ENCODE data around the gene SENP1. TPM values are rescaled to one million over a fixed set of nuclear protein-coding genes. Genes with fewer than 3 reads are reported as not detected.
A peak's percentile ranks its signal among the peaks of the same experiment; 100 is the strongest.

SENP1 gene
- total and polyA plus RNA-seq, 7 donors, result 3.2 to 10.2 (median 6.3) TPM

DNA sequence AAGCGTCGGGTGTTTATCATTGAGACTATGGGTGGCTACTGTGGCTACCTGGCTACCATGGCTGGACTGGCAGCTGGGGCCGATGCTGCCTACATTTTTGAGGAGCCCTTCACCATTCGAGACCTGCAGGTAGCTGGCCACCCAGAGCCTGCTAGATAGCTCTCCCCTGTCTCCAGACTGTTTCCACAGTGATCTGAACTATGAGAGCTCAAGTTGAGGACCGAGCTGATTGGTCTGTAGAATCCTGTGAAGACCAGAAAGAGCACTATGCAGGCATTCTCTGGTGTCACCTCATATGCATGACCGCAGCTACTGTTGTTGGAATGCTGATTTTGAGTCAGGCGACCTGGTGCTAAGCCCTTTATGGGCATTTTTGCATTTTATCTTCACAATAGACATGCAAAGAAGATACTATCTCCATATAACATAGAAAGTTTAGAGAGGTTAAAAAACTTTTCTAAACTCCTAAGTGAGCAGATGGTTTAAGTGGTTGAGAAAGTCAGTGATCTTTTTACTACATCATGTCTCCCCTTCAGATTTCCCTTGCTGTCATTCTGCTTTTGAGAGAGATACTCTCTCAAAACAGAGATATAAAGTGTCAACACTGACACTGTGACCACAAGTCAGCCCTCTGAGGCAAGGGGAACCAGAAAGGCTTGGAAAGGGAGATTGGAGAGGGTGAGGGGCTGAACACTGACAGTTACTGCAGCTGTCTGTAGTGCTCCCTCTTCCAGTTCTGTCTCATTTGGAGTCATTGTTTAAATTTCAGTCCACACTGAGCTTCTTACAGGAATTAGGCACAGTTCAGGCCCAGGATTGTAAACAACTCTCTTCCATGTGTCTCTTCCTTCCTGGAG lies 37.2 kb upstream of the SENP1 start:
- H3K27ac ChIP-seq, result peak overlapping the region; percentile 97
- WGBS, 3 donors, result 66 to 82% (median 69%) methylated on average over 7 of the region's 7 CpGs
- peak in 1 of 4 donors; percentile 7 for ATAC-seq
- no peaks in the 10 kb centered on the region for H3K27me3 ChIP-seq (ENCODE audit: insufficient read depth in 3 of 3, low read length in 2 of 3)
- H3K4me1 ChIP-seq, result peaks cover 4% of the 10 kb centered on the region
- TF ChIP-seq, protein P1, sequence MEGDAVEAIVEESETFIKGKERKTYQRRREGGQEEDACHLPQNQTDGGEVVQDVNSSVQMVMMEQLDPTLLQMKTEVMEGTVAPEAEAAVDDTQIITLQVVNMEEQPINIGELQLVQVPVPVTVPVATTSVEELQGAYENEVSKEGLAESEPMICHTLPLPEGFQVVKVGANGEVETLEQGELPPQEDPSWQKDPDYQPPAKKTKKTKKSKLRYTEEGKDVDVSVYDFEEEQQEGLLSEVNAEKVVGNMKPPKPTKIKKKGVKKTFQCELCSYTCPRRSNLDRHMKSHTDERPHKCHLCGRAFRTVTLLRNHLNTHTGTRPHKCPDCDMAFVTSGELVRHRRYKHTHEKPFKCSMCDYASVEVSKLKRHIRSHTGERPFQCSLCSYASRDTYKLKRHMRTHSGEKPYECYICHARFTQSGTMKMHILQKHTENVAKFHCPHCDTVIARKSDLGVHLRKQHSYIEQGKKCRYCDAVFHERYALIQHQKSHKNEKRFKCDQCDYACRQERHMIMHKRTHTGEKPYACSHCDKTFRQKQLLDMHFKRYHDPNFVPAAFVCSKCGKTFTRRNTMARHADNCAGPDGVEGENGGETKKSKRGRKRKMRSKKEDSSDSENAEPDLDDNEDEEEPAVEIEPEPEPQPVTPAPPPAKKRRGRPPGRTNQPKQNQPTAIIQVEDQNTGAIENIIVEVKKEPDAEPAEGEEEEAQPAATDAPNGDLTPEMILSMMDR (IDR thresholded peaks at IDR 0.05), result no peak
- no peak for DNase-seq
- intact Hi-C loops (cut with DNase I), result no loop called here
- no peaks in the 10 kb centered on the region for H3K9me3 ChIP-seq
- H3K36me3 ChIP-seq (ENCODE audit: insufficient read depth in 1 of 2, low read depth in 1 of 2), result peaks cover 27 to 100% of the 10 kb centered on the region in 2 donors
- no peak overlapping the region for H3K4me3 ChIP-seq

DNA sequence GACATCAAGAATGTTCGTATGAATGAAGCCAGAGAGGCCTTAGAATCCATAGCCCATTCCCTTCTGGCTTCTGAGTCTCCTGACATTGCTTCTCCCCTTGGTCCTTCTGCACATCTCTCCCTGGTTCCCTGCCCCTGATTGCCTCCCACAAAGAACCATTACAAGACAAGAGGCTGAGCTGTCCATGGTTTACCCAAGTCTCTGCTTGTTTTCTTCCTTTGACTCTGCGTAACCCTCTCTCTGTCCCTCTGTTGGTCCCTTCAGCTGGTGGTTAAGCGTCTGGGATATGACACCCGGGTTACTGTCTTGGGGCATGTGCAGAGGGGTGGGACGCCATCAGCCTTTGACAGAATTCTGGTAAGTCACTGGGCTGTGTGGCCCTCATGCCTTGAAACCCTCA lies 29.1 kb upstream of the SENP1 start:
- Histone ChIP-seq H3K36me3 (ENCODE audit: insufficient read depth in 1 of 2, low read depth in 1 of 2) (peaks cover 37 to 100% of the 10 kb centered on the region in 2 donors), H3K27me3 (ENCODE audit: insufficient read depth in 3 of 3, low read length in 2 of 3) (no peaks in the 10 kb centered on the region), H3K9me3 (no peaks in the 10 kb centered on the region), H3K27ac (peak overlapping the region; percentile 20), H3K4me3 (no peak overlapping the region), H3K4me1 (peaks cover 34% of the 10 kb centered on the region)
- TF ChIP-seq, protein P1 (IDR thresholded peaks at IDR 0.05), result no peak
- DNase-seq, result no peak
- no peak for ATAC-seq
- WGBS, 3 donors, result 90 to 94% (median 90%) methylated on average over 5 of the region's 5 CpGs
- intact Hi-C loops (cut with DNase I), result no loop called here

DNA sequence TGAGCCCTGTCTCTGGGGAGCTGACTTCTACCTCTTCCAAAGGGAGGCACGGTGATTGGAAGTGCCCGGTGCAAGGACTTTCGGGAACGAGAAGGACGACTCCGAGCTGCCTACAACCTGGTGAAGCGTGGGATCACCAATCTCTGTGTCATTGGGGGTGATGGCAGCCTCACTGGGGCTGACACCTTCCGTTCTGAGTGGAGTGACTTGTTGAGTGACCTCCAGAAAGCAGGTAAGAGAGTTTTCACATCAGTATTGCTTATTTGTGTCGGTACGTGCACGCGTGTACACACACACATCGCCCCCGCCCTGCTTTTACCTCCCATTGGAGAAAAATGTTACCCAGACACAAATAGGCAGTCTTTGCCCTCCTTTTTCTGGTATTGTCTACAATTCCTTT lies 26.9 kb upstream of the SENP1 start:
- DNase-seq, result no peak

DNA sequence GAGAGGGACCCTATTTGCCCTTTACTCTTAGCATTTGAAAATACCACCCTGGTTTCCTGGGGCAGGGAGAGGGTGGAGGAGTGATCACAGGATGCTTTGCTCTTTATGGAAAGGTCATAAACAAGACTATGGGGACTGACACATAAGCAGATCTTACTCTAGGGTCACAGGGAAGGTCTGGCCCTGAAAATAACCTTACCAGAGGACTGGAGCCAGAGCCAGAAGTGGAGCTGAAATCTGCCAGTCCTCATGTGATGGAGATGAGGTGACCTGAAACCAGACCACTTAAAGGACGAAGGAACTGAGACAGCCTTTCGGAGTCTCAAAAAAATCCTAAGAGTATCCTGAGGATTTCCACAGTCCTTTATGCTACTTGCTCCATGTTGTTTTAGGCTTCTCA lies 25.6 kb upstream of the SENP1 start:
- no peak for DNase-seq
- Histone ChIP-seq H3K4me1 (peaks cover 56% of the 10 kb centered on the region), H3K27me3 (ENCODE audit: insufficient read depth in 3 of 3, low read length in 2 of 3) (no peaks in the 10 kb centered on the region), H3K9me3 (no peaks in the 10 kb centered on the region), H3K4me3 (no peak overlapping the region), H3K27ac (peak overlapping the region; percentile 87), H3K36me3 (ENCODE audit: insufficient read depth in 1 of 2, low read depth in 1 of 2) (peaks cover 35 to 94% of the 10 kb centered on the region in 2 donors)
- intact Hi-C loops (cut with DNase I), result loop anchor here in 1 of 2 donors (2.0 kb wide), 1 partner anchor 13 kb away; no protein-coding TSS in a partner anchor
- 33 to 70% (median 36%) methylated on average over 2 of the region's 2 CpGs for WGBS, 3 donors
- TF ChIP-seq, protein P1 (IDR thresholded peaks at IDR 0.05), result no peak
- peak in 2 of 4 donors; percentile 24 to 47 for ATAC-seq

More for the DNA sequence above, 26.9 kb upstream of the SENP1 start:
- WGBS, 3 donors, result 90 to 94% (median 92%) methylated on average over 14 of the region's 14 CpGs
- intact Hi-C loops (cut with DNase I), result no loop called here
- H3K4me3 ChIP-seq, result no peak overlapping the region
- no peaks in the 10 kb centered on the region for H3K27me3 ChIP-seq (ENCODE audit: insufficient read depth in 3 of 3, low read length in 2 of 3)
- H3K27ac ChIP-seq, result peak overlapping the region; percentile 87
- peaks cover 35 to 100% of the 10 kb centered on the region in 2 donors for H3K36me3 ChIP-seq (ENCODE audit: insufficient read depth in 1 of 2, low read depth in 1 of 2)
- no peaks in the 10 kb centered on the region for H3K9me3 ChIP-seq
- TF ChIP-seq, protein P1 (IDR thresholded peaks at IDR 0.05), result no peak
- peaks cover 56% of the 10 kb centered on the region for H3K4me1 ChIP-seq
- no peak for ATAC-seq
